IPS-NIHi7 (cell line): Measurements from ENCODE around the gene PTPRK.

Experiments used
- DNase-seq: peaks from one replicate; pipeline ENCODE4 v3.0.0; 2012; ENCODE audit warnings: mixed read lengths; ENCODE audit errors: extremely low spot score

Gene PTPRK

DNA sequence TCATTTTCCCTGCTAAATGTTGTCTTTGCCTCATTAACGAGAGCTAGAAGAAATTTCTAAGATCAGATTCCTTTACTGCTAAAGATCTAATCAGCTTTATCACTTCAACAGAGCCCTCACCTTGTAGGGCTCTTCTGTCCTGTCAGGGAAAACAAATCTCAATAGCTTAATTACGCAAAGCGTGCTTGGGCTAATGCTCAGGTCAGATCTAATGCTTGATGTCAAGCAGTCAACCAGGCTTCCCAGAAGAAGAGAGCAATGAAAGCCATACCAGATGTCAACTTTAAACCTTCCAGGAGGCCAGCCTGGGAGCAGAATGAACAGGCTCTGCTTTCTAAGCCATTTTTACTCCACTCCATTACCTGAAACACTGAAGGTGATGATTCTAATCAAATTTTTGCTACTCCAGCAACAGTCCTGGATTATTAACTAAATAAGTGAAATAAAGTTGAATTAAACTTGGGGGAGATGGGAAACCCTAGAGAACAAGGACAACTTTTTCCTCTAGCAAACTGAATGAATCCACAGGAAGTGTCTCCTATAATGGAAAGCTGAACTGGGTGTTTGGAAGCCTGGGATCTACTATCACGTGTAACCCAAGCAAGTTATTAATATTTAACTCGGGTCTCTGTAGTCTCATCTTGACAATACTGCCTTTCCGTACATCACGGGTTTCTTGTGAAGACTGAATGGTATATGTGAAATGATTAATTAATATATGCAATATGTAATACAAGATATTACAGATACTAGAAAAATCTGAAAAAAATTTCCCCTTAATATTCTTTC lies 273.7 kb downstream of the PTPRK start:
- DNase-seq: no peak

DNA sequence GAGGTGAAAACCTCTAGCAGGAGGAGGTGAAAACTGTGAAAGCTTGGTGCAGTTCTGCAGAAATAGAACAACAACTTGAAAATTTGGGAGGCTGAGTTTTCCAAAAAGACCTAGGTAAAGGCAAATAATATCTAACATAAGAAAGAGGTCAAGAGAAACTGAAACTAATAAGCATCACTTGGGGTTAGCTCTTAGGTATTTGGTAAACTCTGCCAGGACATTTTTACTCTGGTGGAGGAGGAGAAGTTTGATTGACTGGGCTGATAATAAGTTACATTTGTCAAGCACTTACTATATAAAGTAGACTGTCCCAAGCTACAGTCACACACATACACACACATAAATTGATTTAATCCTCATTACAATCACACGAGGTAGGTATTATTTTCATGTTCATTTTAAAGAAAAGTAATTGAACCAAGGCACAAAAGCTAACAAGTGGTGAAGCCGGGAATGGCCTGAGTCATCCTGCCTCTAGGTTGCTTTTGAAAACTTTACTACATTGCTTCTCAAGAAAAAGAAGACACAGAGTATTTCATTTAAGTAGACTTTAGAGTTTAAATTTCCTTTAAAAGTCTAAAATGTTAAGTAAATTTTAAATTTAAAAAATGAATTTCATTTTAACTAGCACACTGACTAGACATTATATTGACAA lies 275.5 kb downstream of the PTPRK start:
- DNase-seq: no peak

DNA sequence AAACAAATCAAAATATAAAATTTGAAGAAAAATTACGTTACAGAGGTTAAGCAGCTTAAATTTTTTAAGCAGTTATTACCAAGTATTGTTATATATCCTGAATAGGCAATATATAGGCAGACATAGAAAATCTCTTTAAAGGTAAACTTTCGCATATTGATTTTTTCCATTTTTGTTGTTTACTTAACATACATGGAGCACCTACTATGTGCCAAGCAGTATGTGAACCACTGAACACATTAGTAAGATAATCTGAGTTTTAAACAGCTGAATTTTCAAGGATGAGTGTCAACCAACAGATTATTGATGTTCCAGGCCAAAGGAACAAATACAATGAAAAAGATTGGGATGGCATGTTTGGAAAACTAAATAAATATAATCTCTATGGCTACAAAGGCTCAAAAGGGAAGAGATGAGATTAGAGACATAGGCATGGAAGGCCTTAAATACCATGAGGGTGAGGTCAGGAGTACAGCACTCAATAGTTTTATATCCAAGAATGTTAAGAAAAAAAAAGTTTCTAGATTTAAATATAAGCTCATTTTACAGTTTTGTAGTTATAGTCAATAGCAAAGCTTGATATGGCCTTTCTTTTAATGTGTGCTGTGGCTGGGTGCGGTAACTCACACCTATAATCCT lies 277.5 kb downstream of the PTPRK start:
- no peak for DNase-seq

DNA sequence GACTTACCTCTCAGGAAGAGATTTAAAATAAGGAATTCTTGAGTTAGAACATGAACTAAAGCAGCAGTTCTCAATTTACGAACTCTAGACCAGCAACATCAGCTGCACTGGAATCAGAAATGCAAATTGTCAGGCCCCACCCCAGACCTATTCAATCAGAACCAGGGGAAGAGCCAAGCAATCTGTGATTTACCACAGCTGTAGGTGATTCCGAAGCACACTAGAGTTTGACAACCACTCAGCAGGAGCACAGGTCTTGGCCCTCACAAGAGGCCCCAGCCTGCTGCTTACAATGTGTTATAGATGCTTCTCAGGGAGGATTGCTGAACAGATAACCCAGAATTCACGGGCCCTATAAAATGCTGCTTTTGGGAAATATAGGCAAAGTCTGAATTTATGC lies 279.2 kb downstream of the PTPRK start:
- no peak for DNase-seq

GRCh38 chr6:128240024-128240428 lies 280.4 kb downstream of the PTPRK start:
- DNase-seq: no peak

- DNase-seq: no peak
Observed at GRCh38 chr6:128239146-128239545, 281.3 kb downstream of the PTPRK start.

DNA sequence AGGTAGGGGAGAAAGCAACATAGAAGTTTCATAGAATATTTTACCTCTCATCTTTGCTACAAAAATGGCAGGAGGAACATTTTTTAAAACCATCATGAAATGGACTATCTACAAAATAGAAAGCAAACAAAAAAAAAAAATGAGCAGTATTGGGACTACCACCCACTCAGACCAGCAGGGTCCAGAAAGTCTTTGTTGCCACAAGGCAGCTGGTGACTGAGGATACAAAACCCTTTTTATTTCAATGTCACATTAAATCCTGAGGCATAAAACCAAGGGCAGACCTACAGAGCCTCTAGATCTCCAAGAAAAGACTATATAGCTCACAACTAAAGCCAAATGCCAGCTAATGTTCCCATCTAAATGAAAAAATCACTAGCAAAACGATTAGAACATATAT lies 282.2 kb downstream of the PTPRK start:
- no peak for DNase-seq

GRCh38 chr6:128235556-128235955 lies 284.8 kb downstream of the PTPRK start:
- no peak for DNase-seq

DNA sequence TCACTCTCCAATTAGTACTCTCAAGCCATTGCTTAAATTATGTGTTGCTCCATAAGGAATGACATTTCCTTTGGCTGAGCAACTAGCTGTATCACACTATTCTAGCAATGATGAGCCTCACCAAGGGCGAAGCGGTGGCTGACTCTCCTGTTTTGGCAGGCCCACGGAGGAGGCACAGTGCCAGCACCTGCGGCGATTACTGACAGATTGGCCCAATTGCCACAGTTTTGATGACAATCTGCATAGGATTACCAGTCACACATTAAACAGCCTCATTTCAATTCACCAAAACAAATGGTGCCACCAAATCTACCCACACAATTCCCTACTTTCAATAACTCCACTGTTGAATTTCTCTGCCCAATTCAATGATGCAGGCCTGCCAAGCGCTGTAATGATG lies 286.9 kb downstream of the PTPRK start:
- DNase-seq: no peak

DNA sequence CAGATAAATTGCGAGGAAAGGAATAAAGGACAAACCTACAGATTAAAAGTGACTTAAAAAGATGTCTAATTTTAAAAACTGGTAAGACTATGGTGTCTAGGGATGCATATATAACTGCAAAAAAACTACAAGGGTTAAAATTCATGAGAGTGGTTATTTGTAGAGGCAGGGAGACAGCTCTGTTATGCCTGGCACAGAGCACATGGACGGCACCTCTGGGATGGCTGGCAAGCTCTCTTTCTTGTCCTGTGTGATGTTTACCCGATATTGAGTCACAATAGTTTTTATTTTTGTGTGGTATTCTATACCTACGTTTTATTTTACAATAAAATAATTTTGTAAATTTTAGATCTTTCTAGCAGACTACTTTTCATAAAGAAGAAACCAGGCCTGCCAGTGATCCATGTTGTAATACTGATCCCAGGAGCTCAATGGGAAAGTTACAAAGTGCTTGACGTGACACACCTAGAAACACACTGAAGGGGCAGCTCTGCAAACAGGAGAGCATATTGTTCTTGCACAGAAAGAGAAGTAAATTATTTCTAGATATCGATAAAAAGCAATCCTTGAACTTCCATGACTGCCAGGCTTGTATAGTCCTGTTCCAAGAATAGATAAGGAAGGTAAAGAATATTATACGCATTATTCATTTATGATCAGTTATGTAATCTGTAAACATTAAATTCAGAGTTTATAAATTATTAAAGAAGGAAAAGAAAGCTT lies 290.0 kb downstream of the PTPRK start:
- no peak for DNase-seq

- no peak for DNase-seq
Observed at GRCh38 chr6:128225612-128226011, 294.8 kb downstream of the PTPRK start.

DNA sequence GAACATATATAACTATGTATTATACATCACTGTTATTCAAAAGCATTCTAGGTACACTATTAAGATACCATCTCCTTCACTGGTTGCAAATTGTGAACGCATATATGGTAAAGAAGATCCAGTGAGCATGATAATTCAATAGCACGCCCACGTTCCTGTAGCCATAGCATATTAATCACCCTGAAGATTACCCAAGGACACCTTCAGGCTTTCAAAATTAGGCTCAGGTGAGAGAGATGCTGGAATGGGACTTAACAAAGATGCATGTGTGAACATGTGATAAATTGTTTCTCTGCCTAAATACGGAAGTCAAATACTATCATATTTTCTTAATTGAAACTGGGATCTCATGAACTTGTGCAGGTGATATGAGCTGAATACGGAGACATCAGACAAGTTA lies 303.5 kb downstream of the PTPRK start:
- no peak for DNase-seq

GRCh38 chr6:128209771-128210170 lies 310.6 kb downstream of the PTPRK start:
- no peak for DNase-seq

DNA sequence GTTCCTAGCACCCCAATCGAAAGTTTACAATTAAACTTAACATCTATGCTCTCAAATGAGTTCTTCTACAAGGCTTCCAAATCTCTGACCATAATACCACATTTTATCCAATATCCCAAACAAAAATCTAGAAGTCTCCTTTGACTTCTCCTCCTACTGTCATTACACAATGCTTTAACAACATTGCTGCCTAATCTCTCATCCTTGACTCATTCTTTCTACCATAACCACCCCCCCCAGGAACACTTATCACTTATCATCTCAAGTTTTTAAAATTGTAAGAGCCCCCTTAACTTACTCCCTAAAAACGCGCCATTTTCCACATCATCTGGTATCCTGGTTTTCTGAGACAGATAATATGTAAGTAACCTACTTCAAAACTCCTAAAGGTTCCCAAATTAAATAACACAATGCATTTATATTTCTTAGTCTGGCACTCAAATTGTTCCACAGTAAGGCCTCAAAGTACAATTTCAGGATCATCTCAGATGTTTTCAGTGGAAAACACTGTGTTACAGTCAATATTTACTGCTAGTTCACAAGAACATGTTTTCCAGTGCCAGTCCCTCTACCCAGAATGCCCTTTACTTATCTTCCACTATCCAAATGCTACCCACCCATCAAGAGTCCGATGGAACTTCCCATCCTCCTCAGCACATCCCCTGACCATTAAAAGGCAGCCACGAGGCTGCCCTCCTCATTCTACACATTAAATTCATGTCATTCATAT lies 311.4 kb downstream of the PTPRK start:
- DNase-seq: no peak

DNA sequence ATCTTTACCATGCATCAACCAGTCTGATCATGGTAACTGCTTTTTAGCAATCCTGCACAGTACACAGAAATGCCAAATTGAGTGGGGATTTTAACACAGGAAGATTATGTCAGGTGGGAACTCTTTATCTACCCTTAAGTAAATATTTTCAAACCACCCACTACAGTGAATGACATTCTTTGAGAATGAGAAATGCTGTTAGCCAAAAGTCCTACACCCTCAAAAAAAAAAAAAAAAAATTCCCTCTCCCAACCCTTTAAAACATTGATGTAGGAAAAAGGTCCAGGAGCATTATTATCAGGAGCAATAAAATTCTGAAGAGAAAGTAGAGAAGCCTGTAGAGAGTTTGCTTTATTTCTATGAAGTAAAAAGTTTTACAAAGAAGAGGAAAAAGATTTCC lies 312.3 kb downstream of the PTPRK start:
- no peak for DNase-seq

DNA sequence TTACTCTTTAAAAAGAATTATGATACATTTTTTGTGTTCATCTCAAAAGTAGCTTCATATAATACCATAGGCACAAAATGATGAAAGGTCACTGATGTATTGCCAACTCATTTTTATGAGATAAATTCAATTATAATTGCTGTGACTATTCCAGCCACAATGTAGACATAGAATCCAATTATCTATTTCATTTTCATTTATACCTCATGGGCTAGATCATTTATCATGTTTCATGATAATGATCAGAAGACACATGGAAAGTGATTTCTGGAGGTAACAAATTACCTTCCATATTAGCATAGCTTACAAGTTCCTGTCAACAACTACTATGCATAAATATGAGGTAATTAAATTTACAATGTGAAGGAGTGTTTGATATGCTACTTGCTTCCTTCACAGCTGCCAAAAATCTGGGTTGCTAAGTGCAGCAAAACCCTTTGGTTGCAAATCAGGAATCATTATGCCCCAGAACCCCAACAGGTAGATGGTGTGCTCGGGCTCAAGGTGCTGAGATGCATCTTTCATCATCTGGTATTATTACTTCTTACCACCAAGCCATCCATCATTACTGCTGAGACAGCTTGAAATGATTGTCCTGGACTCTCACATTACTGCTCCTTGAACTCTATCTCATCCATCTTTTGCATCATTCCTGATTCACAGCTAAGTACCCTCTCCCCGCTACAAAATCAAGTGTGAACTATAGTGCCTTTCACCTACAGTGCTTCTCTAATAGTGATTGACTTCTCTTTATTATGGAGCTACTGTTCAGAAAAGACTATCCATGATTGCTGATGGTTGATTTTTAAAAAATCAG lies 313.6 kb downstream of the PTPRK start:
- no peak for DNase-seq

GRCh38 chr6:128204616-128205015 lies 315.8 kb downstream of the PTPRK start:
- DNase-seq: no peak

- DNase-seq: no peak
Observed at GRCh38 chr6:128202169-128202765, 318.1 kb downstream of the PTPRK start.

DNA sequence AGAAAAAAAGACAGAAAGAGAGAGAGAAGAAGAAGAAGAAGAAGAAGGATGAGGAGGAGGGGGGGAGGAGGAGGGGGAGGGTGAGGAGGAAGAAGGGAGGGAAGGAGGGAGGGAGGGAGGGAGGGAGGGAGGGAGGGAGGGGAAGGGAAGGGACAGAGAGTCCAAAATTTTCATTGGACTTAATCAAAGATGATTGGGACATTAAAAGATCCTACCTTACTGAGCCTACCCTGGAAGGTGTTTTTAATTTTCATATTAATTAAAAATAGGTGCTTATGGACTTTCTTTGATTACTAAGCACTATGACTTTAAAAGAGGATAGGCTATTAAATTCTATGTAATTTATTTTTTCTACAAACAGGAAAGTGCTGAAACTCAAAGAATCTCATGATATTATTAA lies 319.6 kb downstream of the PTPRK start:
- no peak for DNase-seq

DNA sequence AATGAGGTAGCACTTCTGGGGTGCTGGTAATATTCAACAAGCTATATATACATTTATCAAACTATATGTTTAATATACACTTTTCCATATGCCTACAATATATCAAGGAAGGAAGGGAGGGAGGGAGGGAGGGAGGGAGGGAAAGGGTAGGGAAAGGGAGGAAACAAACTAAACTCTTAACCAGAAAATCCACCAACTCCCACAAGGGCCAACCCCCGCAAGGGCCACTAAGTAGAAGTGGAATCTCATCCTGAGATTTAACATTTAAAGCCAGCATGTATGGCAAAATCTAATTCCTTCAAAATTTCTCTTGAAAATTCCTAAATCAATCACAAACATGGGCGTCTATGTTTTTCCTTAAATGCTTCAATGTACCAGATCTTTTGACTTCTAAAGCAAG lies 320.9 kb downstream of the PTPRK start:
- DNase-seq: no peak
